Adipocyte (in vitro differentiated cells): ENCODE measurements around the gene NREP.
"Not testable (repeated sequence)": the region's sequence is repeated elsewhere in the genome, so short reads cannot be mapped to it uniquely, and the experiment has no call there.

Experiments used
- DNase-seq: peaks from one replicate; pipeline ENCODE4 v3.0.0-alpha.2; 2015; ENCODE audit warnings: low read depth
- H3K27me3 ChIP-seq: replicated peaks from 2 replicates; pipeline ENCODE4 v1.7.0; 2013; ENCODE audit warnings: mild to moderate bottlenecking, low read length, moderate library complexity; ENCODE audit not compliant: control insufficient read depth, insufficient read depth
- H3K36me3 ChIP-seq: 2 replicates; pipeline ENCODE4 v1.7.0; 2013; ENCODE audit warnings: low read length, mild to moderate bottlenecking, moderate library complexity; ENCODE audit not compliant: control insufficient read depth, insufficient read depth, severe bottlenecking
- H3K4me1 ChIP-seq: 2 replicates; pipeline ENCODE4 v1.7.0; 2013; ENCODE audit warnings: mild to moderate bottlenecking, low read length, moderate library complexity; ENCODE audit not compliant: control insufficient read depth, insufficient read depth
- H3K4me3 ChIP-seq: 2 replicates; pipeline ENCODE4 v1.7.0; 2013; ENCODE audit warnings: mild to moderate bottlenecking, low read length, moderate library complexity
- H3K9ac ChIP-seq: 2 replicates; pipeline ENCODE4 v1.7.0; 2013; ENCODE audit warnings: mild to moderate bottlenecking, low read length, moderate library complexity
- H3K9me3 ChIP-seq: 2 replicates; pipeline ENCODE4 v1.7.0; 2013; ENCODE audit warnings: mild to moderate bottlenecking, low read length, moderate library complexity; ENCODE audit not compliant: control insufficient read depth

NREP gene

GRCh38 chr5:111716789-111717188 is 40.2 kb downstream of the NREP start:
- H3K27me3 ChIP-seq, DNase-seq, H3K4me3 ChIP-seq, H3K4me1 ChIP-seq, H3K9ac ChIP-seq, H3K36me3 ChIP-seq, H3K9me3 ChIP-seq: not testable (repeated sequence)

- H3K27me3 ChIP-seq = no peaks in the 10 kb centered on the region
- no peak overlapping the region for H3K4me3 ChIP-seq
- DNase-seq = no peak
- H3K4me1 ChIP-seq = no peaks in the 10 kb centered on the region
- no peaks in the 10 kb centered on the region for H3K9me3 ChIP-seq
- H3K9ac ChIP-seq = no peak overlapping the region
- no peaks in the 10 kb centered on the region for H3K36me3 ChIP-seq
Observed at GRCh38 chr5:111707630-111708164, 49.3 kb downstream of the NREP start.

GRCh38 chr5:111706345-111706744 is 50.6 kb downstream of the NREP start:
- Histone ChIP-seq H3K4me3 (no peak overlapping the region), H3K9ac (no peak overlapping the region), H3K36me3 (no peaks in the 10 kb centered on the region), H3K27me3 (no peaks in the 10 kb centered on the region), H3K9me3 (no peaks in the 10 kb centered on the region), H3K4me1 (no peaks in the 10 kb centered on the region)
- no peak for DNase-seq

GRCh38 chr5:111704452-111705085 is 52.4 kb downstream of the NREP start:
- Histone ChIP-seq H3K36me3 (no peaks in the 10 kb centered on the region), H3K4me3 (no peak overlapping the region), H3K27me3 (no peaks in the 10 kb centered on the region), H3K9me3 (no peaks in the 10 kb centered on the region), H3K4me1 (peaks cover under 1% of the 10 kb centered on the region), H3K9ac (no peak overlapping the region)
- DNase-seq = no peak

- Histone ChIP-seq H3K4me3 (no peak overlapping the region), H3K36me3 (no peaks in the 10 kb centered on the region), H3K4me1 (peaks cover 10% of the 10 kb centered on the region), H3K27me3 (no peaks in the 10 kb centered on the region), H3K9me3 (no peaks in the 10 kb centered on the region), H3K9ac (no peak overlapping the region)
- no peak for DNase-seq
Observed at GRCh38 chr5:111703662-111704061, 53.3 kb downstream of the NREP start.

- H3K4me3 ChIP-seq = no peak overlapping the region
- no peaks in the 10 kb centered on the region for H3K27me3 ChIP-seq
- peaks cover 34% of the 10 kb centered on the region for H3K4me1 ChIP-seq
- no peaks in the 10 kb centered on the region for H3K36me3 ChIP-seq
- H3K9me3 ChIP-seq = no peaks in the 10 kb centered on the region
- H3K9ac ChIP-seq = no peak overlapping the region
- no peak for DNase-seq
Observed at GRCh38 chr5:111699976-111700375, 57.0 kb downstream of the NREP start.

GRCh38 chr5:111699324-111699723 is 57.7 kb downstream of the NREP start:
- H3K27me3 ChIP-seq = no peaks in the 10 kb centered on the region
- no peaks in the 10 kb centered on the region for H3K36me3 ChIP-seq
- H3K9me3 ChIP-seq = no peaks in the 10 kb centered on the region
- DNase-seq = peak; percentile 52
- peaks cover 41% of the 10 kb centered on the region for H3K4me1 ChIP-seq
- H3K9ac ChIP-seq = no peak overlapping the region
- no peak overlapping the region for H3K4me3 ChIP-seq

GRCh38 chr5:111697881-111698757 is 58.9 kb downstream of the NREP start:
- H3K9me3 ChIP-seq = no peaks in the 10 kb centered on the region
- no peaks in the 10 kb centered on the region for H3K27me3 ChIP-seq
- no peak overlapping the region for H3K4me3 ChIP-seq
- no peaks in the 10 kb centered on the region for H3K36me3 ChIP-seq
- DNase-seq = peak; percentile 64
- H3K9ac ChIP-seq = no peak overlapping the region
- H3K4me1 ChIP-seq = peaks cover 51% of the 10 kb centered on the region

- Histone ChIP-seq H3K4me1 (peaks cover 55% of the 10 kb centered on the region), H3K27me3 (no peaks in the 10 kb centered on the region), H3K9ac (no peak overlapping the region), H3K36me3 (no peaks in the 10 kb centered on the region), H3K4me3 (no peak overlapping the region), H3K9me3 (no peaks in the 10 kb centered on the region)
- no peak for DNase-seq
Observed at GRCh38 chr5:111697215-111697614, 59.8 kb downstream of the NREP start.

GRCh38 chr5:111695991-111696390 is 61.0 kb downstream of the NREP start:
- Histone ChIP-seq H3K36me3 (no peaks in the 10 kb centered on the region), H3K9me3 (no peaks in the 10 kb centered on the region), H3K27me3 (no peaks in the 10 kb centered on the region), H3K9ac (no peak overlapping the region), H3K4me3 (no peak overlapping the region), H3K4me1 (peaks cover 59% of the 10 kb centered on the region)
- no peak for DNase-seq

- H3K4me3 ChIP-seq = no peak overlapping the region
- peak overlapping the region; percentile 15 for H3K9ac ChIP-seq
- peaks cover 54% of the 10 kb centered on the region for H3K4me1 ChIP-seq
- no peaks in the 10 kb centered on the region for H3K27me3 ChIP-seq
- peak; percentile 85 for DNase-seq
- no peaks in the 10 kb centered on the region for H3K9me3 ChIP-seq
- no peaks in the 10 kb centered on the region for H3K36me3 ChIP-seq
Observed at GRCh38 chr5:111694133-111694532, 62.9 kb downstream of the NREP start.
